ENCODE results near the gene TSPAN19. TPM values are rescaled to one million over a fixed set of nuclear protein-coding genes. Genes with fewer than 3 reads are reported as not detected.

The TSPAN19 gene
- total and polyA plus RNA-seq, 9 of the 15 experiments (the other 6 are each of a cell fraction or from before 2014, with no cell fraction given), result not detected

GRCh38 chr12:85004204-85004603 is 31.9 kb downstream of the TSPAN19 start:
- no peak for DNase-seq (ENCODE audit: extremely low read depth in 1 of 4, low spot score in 3 of 4)
- POLR2A ChIA-PET, result no interaction called here
- FAIRE-seq, result no peak

GRCh38 chr12:85002778-85003296 is 33.2 kb downstream of the TSPAN19 start:
- H3K9me3 ChIP-seq (replicated peaks; ENCODE audit: control insufficient read depth, insufficient read depth, low read depth, low read length), result no peaks in the 10 kb centered on the region; the same call in 1 of the 2 replicates
- no peaks in the 10 kb centered on the region for H3K27me3 ChIP-seq (ENCODE audit: control insufficient read depth in 2 of 2, insufficient read depth in 2 of 2, low read length in 2 of 2)
- ChIA-PET POLR2A (no interaction called here), CTCF (ENCODE audit: low intra/inter-chr PET ratio) (no interaction called here)
- H3K27ac ChIP-seq (ENCODE audit: extremely low read depth, low read depth, low read length), result no peak overlapping the region
- H3K4me2 ChIP-seq (ENCODE audit: insufficient read depth, low read length), result no peak overlapping the region
- BruUV-seq (replicated peaks), result no TSS peak
- FAIRE-seq (no peak), ATAC-seq (no peak), DNase-seq (ENCODE audit: extremely low read depth in 1 of 4, low spot score in 3 of 4) (no peak)
- no peaks in the 10 kb centered on the region for H3K4me1 ChIP-seq (replicated peaks in 1 of 2; ENCODE audit: control insufficient read depth in 2 of 2, insufficient read depth in 2 of 2, low read length in 2 of 2)
- H3K9me1 ChIP-seq (ENCODE audit: control insufficient read depth, insufficient read depth, low read length), result no peaks in the 10 kb centered on the region
- in situ Hi-C loops (cut with MboI), result no loop called here
- no peak overlapping the region for H2AFZ ChIP-seq (ENCODE audit: low read depth, low read length)
- no peaks in the 10 kb centered on the region for H3K79me2 ChIP-seq (ENCODE audit: control insufficient read depth, insufficient read depth, low read length)
- intact Hi-C loops (cut with micrococcal nuclease), result no loop called here
- TF ChIP-seq XRCC4 (IDR thresholded peaks at IDR 0.05; ENCODE audit: extremely low read depth, insufficient read depth, insufficient read length), result no peak
- TF ChIP-seq FOXA3 (CRISPR knock-in tag; conservative IDR thresholded peaks at IDR 0.05 in 1 of 2, IDR thresholded peaks at IDR 0.05 in 1 of 2), result no peak
- TF ChIP-seq MAFK (IDR thresholded peaks at IDR 0.05; ENCODE audit: low read length), result no peak
- TF ChIP-seq ZC3H11A (IDR thresholded peaks at IDR 0.05; ENCODE audit: low read depth, low read length), result no peak
- TF ChIP-seq POU5F1 (IDR thresholded peaks at IDR 0.05; ENCODE audit: borderline replicate concordance, low read depth, low read length, partially characterized antibody), result no peak
- TF ChIP-seq CSDE1 (IDR thresholded peaks at IDR 0.05), result no peak
- TF ChIP-seq ZNF347 (CRISPR knock-in tag; IDR thresholded peaks at IDR 0.05; ENCODE audit: low read depth), result no peak
- TF ChIP-seq TAL1 (IDR thresholded peaks at IDR 0.05), result no peak
- TF ChIP-seq TRIM28 (IDR thresholded peaks at IDR 0.05), result no peak
- no peak for TF ChIP-seq FOS (IDR thresholded peaks at IDR 0.05; ENCODE audit: extremely low read depth, insufficient read length)
- H3K4me3 ChIP-seq, result no peak overlapping the region
- H3K9ac ChIP-seq (ENCODE audit: insufficient read depth in 1 of 2, low read depth in 2 of 2, low read length in 2 of 2), result no peak overlapping the region
- H4K20me1 ChIP-seq (replicated peaks; ENCODE audit: control insufficient read depth, insufficient read depth, low read length), result no peaks in the 10 kb centered on the region
- no peaks in the 10 kb centered on the region for H3K36me3 ChIP-seq (ENCODE audit: control insufficient read depth, insufficient read depth, low read length)
- 0% methylated on average over 3 of the region's 3 CpGs for WGBS (ENCODE audit: insufficient coverage, low coverage, missing lambda C conversion rate)

More at GRCh38 chr12:85004204-85004603, 31.9 kb downstream of the TSPAN19 start:
- Histone ChIP-seq H3K9ac (ENCODE audit: insufficient read depth in 1 of 2, low read depth in 2 of 2, low read length in 2 of 2) (no peak overlapping the region), H3K79me2 (ENCODE audit: control insufficient read depth, insufficient read depth, low read length) (no peaks in the 10 kb centered on the region), H3K4me1 (replicated peaks in 1 of 2; ENCODE audit: control insufficient read depth in 2 of 2, insufficient read depth in 2 of 2, low read length in 2 of 2) (no peaks in the 10 kb centered on the region), H3K9me1 (ENCODE audit: control insufficient read depth, insufficient read depth, low read length) (no peaks in the 10 kb centered on the region), H3K4me3 (no peak overlapping the region), H3K4me2 (ENCODE audit: insufficient read depth, low read length) (no peak overlapping the region), H3K27me3 (ENCODE audit: control insufficient read depth in 2 of 2, insufficient read depth in 2 of 2, low read length in 2 of 2) (no peaks in the 10 kb centered on the region), H3K9me3 (replicated peaks; ENCODE audit: control insufficient read depth, insufficient read depth, low read depth, low read length) (no peaks in the 10 kb centered on the region; the same call in 1 of the 2 replicates), H3K27ac (ENCODE audit: extremely low read depth, low read depth, low read length) (no peak overlapping the region), H2AFZ (ENCODE audit: low read depth, low read length) (no peak overlapping the region), H4K20me1 (replicated peaks; ENCODE audit: control insufficient read depth, insufficient read depth, low read length) (no peaks in the 10 kb centered on the region), H3K36me3 (ENCODE audit: control insufficient read depth, insufficient read depth, low read length) (no peaks in the 10 kb centered on the region)
- TF ChIP-seq PML (IDR thresholded peaks at IDR 0.05; ENCODE audit: low read length), result no peak
- CTCF ChIA-PET (ENCODE audit: low intra/inter-chr PET ratio), result no interaction called here
- intact Hi-C loops (cut with micrococcal nuclease) (no loop called here), in situ Hi-C loops (cut with MboI) (no loop called here)
- no TSS peak for BruUV-seq (replicated peaks)
- no peak for ATAC-seq

Measured in K562 (cell line).